Lower leg skin (tissue), 3 donors: ENCODE results near the gene WIPF1.

Experiments used
- POLR2A ChIP-seq, 2 donors: fragments of 450-650 bp; IDR thresholded peaks; one replicate each; pipeline ENCODE4 v1.6.1; 2016 to 2017; ENCODE audit warnings: antibody characterized with exemption in 2 of 2, mild to moderate bottlenecking in 1 of 2, moderate library complexity in 1 of 2
- TF ChIP-seq, protein P1 (sequence below), 3 donors: fragments of 450-650 bp; IDR thresholded peaks; one replicate each; pipeline ENCODE4 v1.5.1; 2016; ENCODE audit warnings: antibody characterized with exemption in 3 of 3, mild to moderate bottlenecking in 3 of 3, moderate library complexity in 2 of 3

DNA sequence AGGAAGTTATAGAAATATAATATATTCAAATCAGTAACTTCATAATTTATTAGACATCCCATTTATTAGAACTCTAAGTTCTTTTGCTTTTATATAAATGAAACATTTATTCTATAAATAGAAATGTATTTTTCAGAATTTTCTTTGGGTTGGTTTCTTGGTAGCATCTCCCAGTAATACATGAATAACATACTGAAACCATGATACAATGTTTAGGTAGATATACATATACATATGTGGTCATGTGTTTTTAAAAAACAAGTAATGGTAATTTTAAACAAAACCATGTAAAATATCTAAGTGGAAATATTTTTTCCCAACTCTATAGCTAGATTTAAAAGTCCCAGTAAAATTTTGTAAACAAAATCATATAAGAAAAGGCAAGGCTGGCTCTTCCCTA, 36.9 kb downstream of the WIPF1 start:
- TF ChIP-seq, protein P1, sequence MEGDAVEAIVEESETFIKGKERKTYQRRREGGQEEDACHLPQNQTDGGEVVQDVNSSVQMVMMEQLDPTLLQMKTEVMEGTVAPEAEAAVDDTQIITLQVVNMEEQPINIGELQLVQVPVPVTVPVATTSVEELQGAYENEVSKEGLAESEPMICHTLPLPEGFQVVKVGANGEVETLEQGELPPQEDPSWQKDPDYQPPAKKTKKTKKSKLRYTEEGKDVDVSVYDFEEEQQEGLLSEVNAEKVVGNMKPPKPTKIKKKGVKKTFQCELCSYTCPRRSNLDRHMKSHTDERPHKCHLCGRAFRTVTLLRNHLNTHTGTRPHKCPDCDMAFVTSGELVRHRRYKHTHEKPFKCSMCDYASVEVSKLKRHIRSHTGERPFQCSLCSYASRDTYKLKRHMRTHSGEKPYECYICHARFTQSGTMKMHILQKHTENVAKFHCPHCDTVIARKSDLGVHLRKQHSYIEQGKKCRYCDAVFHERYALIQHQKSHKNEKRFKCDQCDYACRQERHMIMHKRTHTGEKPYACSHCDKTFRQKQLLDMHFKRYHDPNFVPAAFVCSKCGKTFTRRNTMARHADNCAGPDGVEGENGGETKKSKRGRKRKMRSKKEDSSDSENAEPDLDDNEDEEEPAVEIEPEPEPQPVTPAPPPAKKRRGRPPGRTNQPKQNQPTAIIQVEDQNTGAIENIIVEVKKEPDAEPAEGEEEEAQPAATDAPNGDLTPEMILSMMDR (IDR thresholded peaks at IDR 0.05), result no peak
- TF ChIP-seq POLR2A (IDR thresholded peaks at IDR 0.05), result no peak
